NCI-H2196 (cell line): ENCODE data around the gene TBX2.

ENCODE experiments used
- DNase-seq: peaks from one replicate; lab custom pipeline; 2025; ENCODE audit not compliant: unreplicated experiment; lab: John Stamatoyannopoulos, UW

TBX2 gene

GRCh38 chr17:61411261-61412142 is 11.9 kb downstream of the TBX2 start:
- DNase-seq = peak; percentile 31

- peak; percentile 82 for DNase-seq
Measured at GRCh38 chr17:61412143-61412859, 12.7 kb downstream of the TBX2 start.

GRCh38 chr17:61412860-61413660 is 13.4 kb downstream of the TBX2 start:
- DNase-seq = peak; percentile 20

- no peak for DNase-seq
Measured at GRCh38 chr17:61413661-61414126, 14.1 kb downstream of the TBX2 start.

GRCh38 chr17:61414141-61414935 is 14.7 kb downstream of the TBX2 start:
- DNase-seq = no peak

- no peak for DNase-seq
Measured at GRCh38 chr17:61414936-61415251, 15.3 kb downstream of the TBX2 start.

GRCh38 chr17:61415374-61416210 is 15.9 kb downstream of the TBX2 start:
- DNase-seq = no peak

- DNase-seq = no peak
Measured at GRCh38 chr17:61416211-61416539, 16.5 kb downstream of the TBX2 start.

GRCh38 chr17:61416540-61417363 is 17.1 kb downstream of the TBX2 start:
- DNase-seq = peak; percentile 76

- no peak for DNase-seq
Measured at GRCh38 chr17:61418449-61418848, 18.8 kb downstream of the TBX2 start.

GRCh38 chr17:61419496-61420046 is 19.9 kb downstream of the TBX2 start:
- no peak for DNase-seq

GRCh38 chr17:61420052-61420451 is 20.4 kb downstream of the TBX2 start:
- no peak for DNase-seq

GRCh38 chr17:61420745-61421398 is 21.2 kb downstream of the TBX2 start:
- DNase-seq = no peak

- DNase-seq = no peak
Measured at GRCh38 chr17:61421460-61421859, 21.8 kb downstream of the TBX2 start.

- DNase-seq = no peak
Measured at GRCh38 chr17:61422116-61422799, 22.6 kb downstream of the TBX2 start.

- no peak for DNase-seq
Measured at GRCh38 chr17:61422869-61423268, 23.2 kb downstream of the TBX2 start.

- no peak for DNase-seq
Measured at GRCh38 chr17:61423967-61424649, 24.5 kb downstream of the TBX2 start.
